ENCODE measurements around the gene TMEM156. TPM values are rescaled to one million over a fixed set of nuclear protein-coding genes. Genes with fewer than 3 reads are reported as not detected.
"Not testable (repeated sequence)": the region's sequence is repeated elsewhere in the genome, so short reads cannot be mapped to it uniquely, and the experiment has no call there.

TMEM156 gene
- total RNA-seq, 2 donors from 2014 or later, result 25.6 to 30.2 TPM

DNA sequence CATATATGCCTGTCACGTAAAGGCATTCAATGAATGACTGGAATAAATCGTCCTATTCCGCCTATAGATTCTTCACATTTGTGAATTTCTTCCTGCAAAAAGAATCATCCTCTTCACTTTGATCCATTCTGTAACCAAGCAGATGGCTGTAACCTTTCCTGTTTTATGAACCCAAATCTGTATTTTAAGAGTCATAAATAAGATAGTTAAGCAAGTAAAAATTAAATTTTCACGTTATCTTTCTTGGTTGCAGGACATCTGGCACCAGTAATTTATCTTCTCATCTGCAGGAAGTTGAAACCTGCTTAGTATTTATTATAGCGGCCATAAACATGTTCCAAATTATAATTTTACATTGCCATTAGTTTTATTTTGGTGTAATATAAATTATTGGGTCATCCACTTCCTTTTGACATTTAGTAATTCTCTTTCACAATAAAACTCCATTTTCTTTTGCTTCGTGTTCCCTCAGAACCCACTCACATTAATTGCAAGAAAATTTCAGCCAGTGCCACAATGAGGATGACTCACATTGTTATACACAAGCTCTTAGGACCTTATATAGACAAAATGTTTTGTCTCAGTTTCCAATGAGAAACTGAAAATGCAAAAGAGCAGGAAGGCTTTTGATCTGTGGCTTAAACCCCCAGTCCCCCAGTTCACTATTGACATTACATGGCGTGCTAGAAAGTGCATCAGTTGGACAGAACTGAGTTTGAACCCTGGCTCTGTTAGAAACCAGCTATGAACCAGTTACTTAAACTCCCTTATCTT, 51.1 kb downstream of the TMEM156 start:
- Mint-ChIP-seq H3K36me3 (ENCODE audit: low read depth) (peaks cover 20% of the 10 kb centered on the region), H3K4me1 (peaks cover 34% of the 10 kb centered on the region), H3K27ac (peak overlapping the region; percentile 24), H3K4me3 (no peak overlapping the region), H3K27me3 (no peaks in the 10 kb centered on the region)
- H3K9me3 ChIP-seq (ENCODE audit: control insufficient read depth, low read length, poor library complexity, severe bottlenecking), result no peaks in the 10 kb centered on the region
- ATAC-seq (no peak), DNase-seq (no peak)

DNA sequence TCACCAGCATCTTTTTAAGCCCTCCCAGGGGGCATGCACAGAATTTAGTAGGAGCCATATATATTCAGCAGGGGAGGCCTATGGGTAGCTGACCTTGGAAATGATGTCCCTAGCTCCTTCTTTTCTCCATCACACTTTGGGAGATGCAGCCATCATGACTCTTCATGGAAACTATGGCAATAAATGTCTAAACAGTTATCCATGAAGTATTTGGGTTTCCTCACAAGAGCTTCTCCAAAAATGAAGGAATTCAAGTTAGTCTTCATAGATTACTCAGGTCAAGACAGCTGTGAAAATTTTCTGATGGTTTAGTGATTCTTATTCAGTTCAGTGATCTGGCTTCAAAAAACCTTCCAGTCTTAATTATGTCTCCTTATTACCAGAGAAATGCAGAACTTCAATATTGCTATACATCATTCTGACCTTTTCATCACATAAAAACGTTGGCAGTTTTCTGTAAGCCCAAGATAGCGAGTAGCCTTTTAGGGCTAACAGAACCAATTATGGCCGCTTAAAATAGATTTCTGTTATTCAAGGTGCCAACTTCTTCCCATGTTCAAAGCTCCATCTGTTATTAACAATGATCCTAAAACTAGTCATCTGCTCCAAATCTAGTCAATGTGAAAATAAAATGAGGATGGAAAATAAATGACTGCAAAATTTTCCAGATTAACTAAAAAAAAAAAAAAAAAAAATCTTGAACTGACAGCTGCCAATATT, 52.5 kb downstream of the TMEM156 start:
- no peak for ATAC-seq

DNA sequence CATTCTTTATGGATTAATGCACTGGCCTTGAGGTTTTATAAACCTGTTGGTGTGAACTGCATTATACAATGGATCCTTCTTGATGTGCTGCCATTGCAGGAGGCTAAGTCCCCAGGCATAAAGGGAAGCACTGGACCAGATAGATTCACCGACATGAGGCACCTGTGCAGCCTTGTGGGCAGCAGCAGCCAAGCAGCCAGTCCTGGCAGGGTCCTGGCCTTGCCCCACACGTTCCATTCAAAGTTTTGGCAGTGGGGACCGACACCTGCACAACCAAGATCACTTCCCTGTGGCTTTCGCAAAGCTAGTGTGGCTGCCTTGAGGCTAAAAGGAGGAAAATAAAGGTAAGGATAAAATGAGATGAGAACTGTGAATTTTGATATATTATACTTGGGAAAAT, 53.1 kb downstream of the TMEM156 start:
- H3K36me3 Mint-ChIP-seq (ENCODE audit: low read depth), result peaks cover 16% of the 10 kb centered on the region
- no peaks in the 10 kb centered on the region for H3K27me3 Mint-ChIP-seq

More for the DNA sequence above, 52.5 kb downstream of the TMEM156 start:
- Mint-ChIP-seq H3K4me3 (no peak overlapping the region), H3K36me3 (ENCODE audit: low read depth) (peaks cover 20% of the 10 kb centered on the region), H3K27ac (peak overlapping the region; percentile 22), H3K4me1 (peaks cover 31% of the 10 kb centered on the region), H3K27me3 (no peaks in the 10 kb centered on the region)
- H3K9me3 ChIP-seq (ENCODE audit: control insufficient read depth, low read length, poor library complexity, severe bottlenecking), result no peaks in the 10 kb centered on the region
- no peak for DNase-seq

DNA sequence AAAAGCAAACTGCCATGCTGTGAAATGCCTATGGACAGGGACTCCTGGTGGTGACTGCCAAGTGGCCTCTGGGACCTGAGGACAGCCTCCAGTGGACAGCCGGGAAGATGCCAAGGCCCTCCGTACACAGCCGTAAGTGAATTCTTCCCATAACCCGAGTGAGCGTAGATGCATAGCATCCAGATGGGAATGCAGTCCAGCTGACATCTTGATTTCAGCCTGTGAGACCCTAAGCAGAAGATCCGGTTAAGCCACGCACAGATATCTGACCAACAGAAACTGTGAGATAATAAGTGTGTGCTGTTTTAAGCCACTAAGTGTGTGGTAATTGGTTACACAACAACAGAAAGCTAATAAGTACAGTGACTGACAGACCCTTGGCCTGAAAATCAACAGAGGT, 55.9 kb downstream of the TMEM156 start:
- Mint-ChIP-seq H3K27me3 (no peaks in the 10 kb centered on the region), H3K36me3 (ENCODE audit: low read depth) (peaks cover 5% of the 10 kb centered on the region), H3K4me1 (peaks cover 7% of the 10 kb centered on the region), H3K4me3 (no peak overlapping the region), H3K27ac (no peak overlapping the region)
- no peak for DNase-seq
- H3K9me3 ChIP-seq (ENCODE audit: control insufficient read depth, low read length, poor library complexity, severe bottlenecking), result no peaks in the 10 kb centered on the region
- no peak for ATAC-seq

More for the DNA sequence above, 53.1 kb downstream of the TMEM156 start:
- Mint-ChIP-seq H3K4me3 (no peak overlapping the region), H3K27ac (peak overlapping the region; percentile 45), H3K4me1 (peaks cover 25% of the 10 kb centered on the region)
- DNase-seq (no peak), ATAC-seq (no peak)
- no peaks in the 10 kb centered on the region for H3K9me3 ChIP-seq (ENCODE audit: control insufficient read depth, low read length, poor library complexity, severe bottlenecking)

DNA sequence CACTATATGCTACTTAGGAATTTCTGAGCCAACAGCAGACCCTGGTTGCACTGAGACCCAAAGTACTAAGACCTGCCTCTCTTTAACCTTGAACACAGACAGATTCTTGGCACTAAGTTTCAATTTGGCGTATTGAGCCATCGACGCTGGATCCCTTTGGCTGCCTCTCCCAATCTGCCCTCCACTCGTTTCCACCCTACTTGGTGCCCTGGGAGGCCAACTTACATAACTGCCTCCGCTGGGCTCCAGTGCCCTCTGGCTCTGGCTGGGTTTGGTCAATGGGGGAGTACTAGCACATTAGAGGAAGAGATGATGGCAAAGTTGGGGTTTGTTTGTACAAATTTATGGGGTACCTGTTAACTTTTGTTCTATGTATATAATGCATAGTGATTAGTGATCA, 63.5 kb downstream of the TMEM156 start:
- Mint-ChIP-seq H3K27me3 (no peaks in the 10 kb centered on the region), H3K27ac (peak overlapping the region; percentile 61), H3K36me3 (ENCODE audit: low read depth) (peaks cover 18% of the 10 kb centered on the region), H3K4me1 (peaks cover 2% of the 10 kb centered on the region), H3K4me3 (no peak overlapping the region)
- DNase-seq (no peak), ATAC-seq (no peak)
- no peaks in the 10 kb centered on the region for H3K9me3 ChIP-seq (ENCODE audit: control insufficient read depth, low read length, poor library complexity, severe bottlenecking)

DNA sequence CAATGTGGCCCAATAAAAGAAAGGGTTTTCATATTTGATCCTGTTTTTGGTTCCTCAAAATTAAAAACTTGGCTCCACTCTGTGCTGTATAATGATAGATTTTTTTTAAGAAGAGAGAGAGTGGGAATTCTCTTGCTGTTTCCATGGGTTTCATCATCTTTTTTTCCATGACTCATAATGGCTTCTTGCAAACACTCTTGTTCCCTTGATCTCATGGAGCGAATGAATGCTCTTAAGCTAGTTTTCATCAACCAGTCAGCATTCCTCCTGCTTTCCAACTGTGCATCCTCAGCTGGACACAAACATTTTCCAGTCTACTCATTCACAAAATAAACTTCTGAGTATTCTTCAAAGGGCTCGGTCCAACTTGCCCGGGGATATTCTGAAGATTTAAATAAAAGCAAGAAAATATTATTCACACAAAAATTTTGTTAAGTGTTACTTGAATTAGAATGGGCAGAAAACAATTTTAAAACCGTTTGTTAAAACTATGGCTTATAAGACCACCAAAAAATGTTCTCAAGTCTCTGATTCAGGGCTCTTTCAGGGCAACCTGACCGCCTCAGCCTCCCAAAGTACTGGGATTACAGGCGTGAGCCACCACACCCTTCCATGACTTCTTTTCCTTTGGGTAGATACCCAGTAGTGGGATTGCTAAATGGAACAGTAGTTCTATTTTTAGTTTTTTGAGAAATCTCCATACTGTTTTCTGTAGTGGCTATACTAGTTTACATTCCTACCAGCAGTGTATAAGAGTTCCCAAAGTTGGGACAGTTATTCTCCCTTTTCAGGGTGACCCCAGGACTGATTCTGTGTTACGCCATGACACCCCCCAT, 64.7 kb downstream of the TMEM156 start:
- ATAC-seq, result no peak
- Mint-ChIP-seq H3K27ac (peak overlapping the region; percentile 61), H3K4me3 (no peak overlapping the region), H3K4me1 (peaks cover 2% of the 10 kb centered on the region), H3K36me3 (ENCODE audit: low read depth) (peaks cover 18% of the 10 kb centered on the region), H3K27me3 (no peaks in the 10 kb centered on the region)
- DNase-seq, result no peak
- no peaks in the 10 kb centered on the region for H3K9me3 ChIP-seq (ENCODE audit: control insufficient read depth, low read length, poor library complexity, severe bottlenecking)

DNA sequence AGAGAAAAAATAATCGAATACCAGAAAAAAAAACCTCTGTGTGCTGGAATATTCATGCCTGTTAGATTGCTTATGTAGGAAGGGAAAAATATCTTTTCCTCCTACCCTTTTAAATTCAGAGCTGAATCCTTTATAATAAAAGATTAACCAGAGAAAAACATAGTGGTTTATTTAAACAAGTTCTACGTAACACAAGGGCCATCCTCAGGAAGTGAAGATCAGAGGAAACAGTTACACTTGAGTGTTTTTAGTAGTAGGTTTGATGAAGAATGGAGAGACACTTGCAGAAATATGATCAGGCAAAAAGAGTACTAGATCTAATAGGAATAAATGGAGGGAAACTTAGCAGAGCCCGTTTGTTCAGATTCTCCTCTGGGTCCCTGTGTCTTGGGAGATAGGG, 66.3 kb downstream of the TMEM156 start:
- DNase-seq (no peak), ATAC-seq (no peak)
- H3K9me3 ChIP-seq (ENCODE audit: control insufficient read depth, low read length, poor library complexity, severe bottlenecking), result no peaks in the 10 kb centered on the region
- H3K4me1 Mint-ChIP-seq, result peaks cover 2% of the 10 kb centered on the region
- no peak overlapping the region for H3K27ac Mint-ChIP-seq
- H3K27me3 Mint-ChIP-seq, result no peaks in the 10 kb centered on the region
- no peak overlapping the region for H3K4me3 Mint-ChIP-seq
- peaks cover 15% of the 10 kb centered on the region for H3K36me3 Mint-ChIP-seq (ENCODE audit: low read depth)

DNA sequence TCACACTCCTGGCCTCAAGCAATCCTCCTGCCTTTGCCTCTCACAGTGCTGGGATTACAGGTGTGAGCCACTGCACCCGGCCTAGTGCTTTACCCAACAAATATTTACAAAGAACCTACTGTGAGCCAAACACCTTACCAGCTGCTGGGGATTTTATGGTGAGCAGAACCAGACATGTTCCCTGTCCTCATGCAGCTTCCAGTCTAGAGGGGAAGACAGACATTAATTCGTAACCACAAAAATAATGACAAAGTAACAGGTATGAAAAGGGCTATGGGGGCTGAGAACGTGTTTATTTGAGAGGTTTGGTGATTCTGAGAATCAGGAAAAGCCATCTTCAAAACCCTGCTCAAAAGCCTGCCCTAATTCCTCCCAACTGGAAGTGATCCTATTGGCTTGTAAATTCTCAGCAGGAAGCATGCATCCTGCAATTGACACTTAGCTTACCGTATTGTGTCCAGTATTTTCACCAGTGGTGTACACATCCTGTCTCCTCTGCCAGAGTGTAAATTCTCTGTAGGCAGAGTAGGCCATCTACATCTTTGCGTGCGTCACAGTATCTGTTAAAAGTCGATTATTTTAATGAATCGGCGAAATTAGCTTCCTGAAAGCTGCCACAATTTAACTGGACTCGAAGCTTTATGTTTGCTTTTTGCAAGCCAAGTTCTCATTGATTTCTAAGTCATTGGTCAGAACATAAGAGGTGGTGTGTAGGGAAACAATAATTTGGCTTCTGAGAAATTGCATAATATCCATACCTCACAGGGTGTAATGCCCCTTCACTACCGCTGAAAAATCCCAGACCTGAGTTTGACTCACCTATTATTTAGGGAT, 67.0 kb downstream of the TMEM156 start:
- ATAC-seq, result no peak
- no peak overlapping the region for H3K4me3 Mint-ChIP-seq
- H3K27me3 Mint-ChIP-seq, result no peaks in the 10 kb centered on the region
- H3K9me3 ChIP-seq (ENCODE audit: control insufficient read depth, low read length, poor library complexity, severe bottlenecking), result no peaks in the 10 kb centered on the region
- no peak for DNase-seq
- peaks cover 15% of the 10 kb centered on the region for H3K36me3 Mint-ChIP-seq (ENCODE audit: low read depth)
- peaks cover 2% of the 10 kb centered on the region for H3K4me1 Mint-ChIP-seq
- peak overlapping the region; percentile 6 for H3K27ac Mint-ChIP-seq

DNA sequence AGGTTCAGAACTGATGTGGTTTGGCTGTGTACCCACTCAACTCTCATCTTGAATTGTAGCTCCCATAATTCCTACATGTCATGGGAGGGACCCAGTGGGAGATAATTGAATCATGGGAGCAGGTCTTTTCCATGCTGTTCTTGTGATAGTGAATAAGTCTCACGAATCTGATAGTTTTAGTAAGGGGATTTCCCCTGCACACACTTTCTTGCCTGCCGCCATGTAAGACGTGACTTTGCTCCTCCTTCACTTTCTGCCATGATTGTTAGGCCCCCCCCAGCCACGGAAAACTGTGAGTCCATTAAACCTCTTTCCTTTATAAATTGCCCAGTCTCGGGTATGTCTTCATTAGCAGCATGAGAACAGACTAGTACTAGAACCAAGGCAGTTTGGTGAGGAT, 73.0 kb downstream of the TMEM156 start:
- H3K4me3 Mint-ChIP-seq; H3K27me3 Mint-ChIP-seq; H3K4me1 Mint-ChIP-seq; H3K9me3 ChIP-seq (ENCODE audit: control insufficient read depth, low read length, poor library complexity, severe bottlenecking); H3K27ac Mint-ChIP-seq; DNase-seq; ATAC-seq; H3K36me3 Mint-ChIP-seq (ENCODE audit: low read depth): not testable (repeated sequence)

DNA sequence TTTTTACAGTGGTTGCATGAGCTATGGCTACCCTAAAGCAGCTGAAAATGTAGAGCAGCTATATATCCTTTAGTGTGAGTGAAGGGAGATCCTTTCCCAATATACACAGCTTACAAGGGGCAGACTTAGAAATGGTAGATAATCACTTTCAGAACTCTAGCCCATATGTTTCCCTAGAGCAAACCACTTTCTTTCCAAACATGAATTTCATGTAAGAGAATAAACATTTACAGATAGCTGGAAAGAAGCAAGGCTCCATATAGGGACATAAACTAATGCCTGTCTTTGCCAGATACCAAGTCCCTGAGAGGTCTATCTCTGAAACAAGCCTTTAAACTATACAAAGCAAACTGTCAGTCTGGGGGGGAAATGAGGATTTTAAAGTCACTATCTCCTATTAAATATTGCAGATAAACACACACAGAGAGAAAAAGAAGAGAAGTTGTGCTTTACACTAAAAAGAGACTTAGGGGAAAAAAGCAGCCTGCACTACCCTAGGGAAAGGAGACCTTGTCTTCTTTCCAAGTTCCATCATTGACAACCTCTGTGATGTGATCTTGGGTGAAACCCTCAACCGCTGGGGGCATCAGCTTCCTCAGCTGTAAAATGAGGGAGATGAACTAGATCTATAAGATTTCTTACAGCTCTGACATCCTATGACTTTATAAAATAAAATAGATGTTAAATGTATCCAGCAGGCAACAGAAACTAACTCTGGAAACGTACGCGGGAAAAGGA, 73.6 kb downstream of the TMEM156 start:
- Mint-ChIP-seq H3K36me3 (ENCODE audit: low read depth) (peaks cover 2% of the 10 kb centered on the region), H3K27me3 (no peaks in the 10 kb centered on the region), H3K4me1 (peaks cover 4% of the 10 kb centered on the region), H3K27ac (no peak overlapping the region), H3K4me3 (no peak overlapping the region)
- H3K9me3 ChIP-seq (ENCODE audit: control insufficient read depth, low read length, poor library complexity, severe bottlenecking), result peaks cover 6% of the 10 kb centered on the region
- DNase-seq (no peak), ATAC-seq (no peak)

DNA sequence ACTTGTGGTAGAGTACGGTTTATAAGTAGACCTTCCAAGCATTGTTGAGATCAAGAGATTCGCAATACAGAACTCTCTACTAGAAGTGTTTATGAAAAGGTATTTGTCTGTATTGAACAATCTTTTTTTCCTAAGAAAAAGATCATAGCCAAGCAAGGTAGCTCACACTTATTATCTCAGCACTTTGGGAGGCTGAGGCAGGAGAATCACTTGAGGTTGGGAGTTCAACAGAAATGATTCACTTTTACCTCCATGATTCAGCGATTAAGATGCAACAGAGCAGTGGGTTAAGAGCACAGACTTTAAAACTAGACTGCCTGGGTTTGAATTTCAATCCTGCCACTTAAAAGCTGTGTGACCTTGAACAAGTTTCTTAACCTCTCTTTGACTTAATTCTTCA, 74.3 kb downstream of the TMEM156 start:
- ATAC-seq, result peak; percentile 33
- no peak overlapping the region for H3K27ac Mint-ChIP-seq
- no peak for DNase-seq
- peaks cover 4% of the 10 kb centered on the region for H3K4me1 Mint-ChIP-seq
- no peak overlapping the region for H3K4me3 Mint-ChIP-seq
- no peaks in the 10 kb centered on the region for H3K27me3 Mint-ChIP-seq
- peaks cover 6% of the 10 kb centered on the region for H3K9me3 ChIP-seq (ENCODE audit: control insufficient read depth, low read length, poor library complexity, severe bottlenecking)
- peaks cover 2% of the 10 kb centered on the region for H3K36me3 Mint-ChIP-seq (ENCODE audit: low read depth)

DNA sequence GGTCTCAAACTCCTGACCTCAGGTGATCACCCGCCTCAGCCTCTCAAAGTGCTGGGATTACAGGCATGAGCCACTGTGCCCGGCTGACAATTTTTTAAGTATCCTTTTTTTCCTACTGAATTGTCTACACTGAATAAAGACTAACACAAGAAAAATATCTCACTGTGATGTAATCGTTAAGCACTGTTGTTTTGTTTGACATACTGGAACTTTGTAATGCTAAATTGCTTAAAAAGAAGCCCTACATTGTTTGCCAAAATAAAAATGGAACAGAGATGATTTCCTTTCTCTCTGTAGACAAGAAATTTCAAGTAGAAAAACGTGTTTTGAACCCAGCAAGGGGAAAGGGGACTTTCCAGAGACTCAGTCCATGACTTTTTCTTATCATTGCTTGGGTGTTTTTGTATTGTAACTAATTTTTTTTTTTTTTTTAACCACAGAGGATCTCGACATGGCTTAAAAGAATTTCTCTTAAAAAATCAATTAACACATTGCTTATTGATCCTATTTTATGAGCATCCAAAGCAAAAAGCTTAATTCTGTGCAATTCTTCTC, 74.9 kb downstream of the TMEM156 start:
- Mint-ChIP-seq H3K4me3 (no peak overlapping the region), H3K27me3 (no peaks in the 10 kb centered on the region), H3K27ac (peak overlapping the region; percentile 46), H3K36me3 (ENCODE audit: low read depth) (peaks cover 2% of the 10 kb centered on the region), H3K4me1 (peaks cover 4% of the 10 kb centered on the region)
- ATAC-seq (peak; percentile 45), DNase-seq (no peak)
- H3K9me3 ChIP-seq (ENCODE audit: control insufficient read depth, low read length, poor library complexity, severe bottlenecking), result peaks cover 6% of the 10 kb centered on the region

Measured in T-helper 17 cell (primary cell).